ENCODE results near the gene TBX4.

GRCh38 chr17:61444075-61444474 lies 8.1 kb upstream of the TBX4 start:
- TF ChIP-seq POLR2A (IDR thresholded peaks at IDR 0.05) (no peak), CTCF (IDR thresholded peaks at IDR 0.05) (no peak)

Data from thyroid gland (tissue), 4 donors.